ENCODE results near the gene ARID1B. TPM values are rescaled to one million over a fixed set of nuclear protein-coding genes. Genes with fewer than 3 reads are reported as not detected.

ARID1B gene
- total and polyA plus RNA-seq, 4 donors: 49.8 to 90.9 (median 59.0) TPM

DNA sequence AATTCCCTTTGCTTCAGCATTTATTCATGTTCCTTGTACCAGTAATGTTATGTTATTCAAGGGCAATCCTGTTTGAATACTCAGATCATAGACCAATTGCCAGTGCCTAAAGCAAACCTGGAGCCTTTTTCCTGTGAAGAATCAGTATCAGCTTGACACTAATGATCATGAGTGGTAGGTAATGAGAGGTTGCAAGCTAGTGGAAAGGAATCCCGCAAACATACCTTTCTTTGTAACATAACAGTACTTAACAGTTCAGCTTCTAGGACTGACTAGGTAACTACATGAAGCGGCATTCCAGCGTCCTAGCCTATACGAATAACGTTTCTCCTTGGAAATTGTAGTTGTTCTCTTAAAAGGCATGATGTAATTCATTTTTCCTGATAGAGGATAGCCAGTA is 292.4 kb downstream of the ARID1B start:
- no peak overlapping the region for H3K27ac ChIP-seq (ENCODE audit: low read depth, low read length)
- WGBS (ENCODE audit: insufficient coverage): no CpG with 5 or more reads among the region's 5 CpGs
- peaks cover 5% of the 10 kb centered on the region for H3K4me1 ChIP-seq (ENCODE audit: control insufficient read depth, insufficient read depth, low read length)
- no peaks in the 10 kb centered on the region for H3K36me3 ChIP-seq (ENCODE audit: control insufficient read depth, insufficient read depth, low read length)
- no peaks in the 10 kb centered on the region for H3K9me3 ChIP-seq (ENCODE audit: control insufficient read depth, insufficient read depth, low read length)
- DNase-seq (ENCODE audit: low read depth in 4 of 6, low spot score in 6 of 6): no peak
- no peaks in the 10 kb centered on the region for H3K27me3 ChIP-seq (ENCODE audit: control insufficient read depth, insufficient read depth, low read length)
- H3K4me3 ChIP-seq (ENCODE audit: low read depth, low read length): no peak overlapping the region

DNA sequence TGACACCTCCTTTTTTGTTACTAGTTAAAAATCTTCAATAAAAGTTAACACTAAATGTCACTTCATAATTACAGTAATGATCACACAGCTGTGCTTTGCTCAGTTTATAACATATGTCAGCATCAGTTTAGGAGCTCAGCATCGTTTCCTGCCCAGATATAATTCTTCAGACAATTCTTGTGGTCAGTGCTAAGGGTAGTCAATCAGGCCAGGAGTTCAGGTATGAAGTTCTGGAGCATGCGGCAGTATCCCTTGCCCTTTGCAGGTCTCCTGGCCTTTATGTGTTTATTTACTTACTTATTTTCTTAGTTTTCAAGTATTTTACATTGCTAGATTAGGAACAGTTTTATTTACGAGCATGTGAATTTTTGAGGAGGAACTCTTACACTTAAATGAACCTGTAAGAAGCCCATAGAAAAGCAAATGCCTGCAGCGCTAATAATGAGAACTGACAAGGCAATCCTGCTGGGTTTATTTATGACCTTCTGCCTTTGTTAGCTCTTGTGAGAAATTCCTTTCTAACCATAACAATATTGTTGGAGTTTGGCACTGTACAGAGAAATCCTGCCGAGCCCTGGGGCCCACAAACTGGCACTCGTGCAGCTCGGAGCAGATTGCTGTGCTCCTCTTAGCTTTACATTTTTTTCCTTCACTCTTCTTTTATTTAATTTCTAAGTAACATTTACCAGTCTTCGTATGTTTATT is 293.4 kb downstream of the ARID1B start:
- H3K4me1 ChIP-seq (ENCODE audit: control insufficient read depth, insufficient read depth, low read length): peaks cover 5% of the 10 kb centered on the region
- no peak overlapping the region for H3K4me3 ChIP-seq (ENCODE audit: low read depth, low read length)
- peak in 2 of 6 donors; percentile 81 to 85 for DNase-seq (ENCODE audit: low read depth in 4 of 6, low spot score in 6 of 6)
- no peak overlapping the region for H3K27ac ChIP-seq (ENCODE audit: low read depth, low read length)
- no peaks in the 10 kb centered on the region for H3K36me3 ChIP-seq (ENCODE audit: control insufficient read depth, insufficient read depth, low read length)
- no peaks in the 10 kb centered on the region for H3K9me3 ChIP-seq (ENCODE audit: control insufficient read depth, insufficient read depth, low read length)
- no CpG with 5 or more reads among the region's 8 CpGs for WGBS (ENCODE audit: insufficient coverage)
- no peaks in the 10 kb centered on the region for H3K27me3 ChIP-seq (ENCODE audit: control insufficient read depth, insufficient read depth, low read length)

DNA sequence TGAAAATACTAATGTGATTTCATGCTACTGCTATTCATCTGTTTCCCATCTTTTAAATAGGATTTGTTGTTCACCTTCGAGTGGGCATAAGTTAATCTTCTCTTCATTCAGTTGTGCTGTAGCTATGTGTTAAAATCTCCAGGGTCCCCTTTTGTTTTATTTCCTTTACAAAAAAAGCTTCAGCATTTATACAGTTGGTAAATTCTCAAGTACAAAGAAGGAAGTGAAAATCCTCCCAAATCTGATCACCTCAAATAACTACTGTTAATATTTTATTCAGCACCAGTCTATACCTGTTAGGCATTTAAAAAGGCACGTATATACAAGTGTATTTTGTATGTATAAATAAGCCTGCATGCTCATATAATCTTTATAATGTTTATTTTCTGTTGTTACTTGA is 294.9 kb downstream of the ARID1B start:
- H3K4me1 ChIP-seq (ENCODE audit: control insufficient read depth, insufficient read depth, low read length): peaks cover 5% of the 10 kb centered on the region
- H3K9me3 ChIP-seq (ENCODE audit: control insufficient read depth, insufficient read depth, low read length): no peaks in the 10 kb centered on the region
- no peak overlapping the region for H3K4me3 ChIP-seq (ENCODE audit: low read depth, low read length)
- H3K27me3 ChIP-seq (ENCODE audit: control insufficient read depth, insufficient read depth, low read length): no peaks in the 10 kb centered on the region
- no CpG with 5 or more reads among the region's 2 CpGs for WGBS (ENCODE audit: insufficient coverage)
- no peak overlapping the region for H3K27ac ChIP-seq (ENCODE audit: low read depth, low read length)
- H3K36me3 ChIP-seq (ENCODE audit: control insufficient read depth, insufficient read depth, low read length): no peaks in the 10 kb centered on the region
- DNase-seq (ENCODE audit: low read depth in 4 of 6, low spot score in 6 of 6): no peak

DNA sequence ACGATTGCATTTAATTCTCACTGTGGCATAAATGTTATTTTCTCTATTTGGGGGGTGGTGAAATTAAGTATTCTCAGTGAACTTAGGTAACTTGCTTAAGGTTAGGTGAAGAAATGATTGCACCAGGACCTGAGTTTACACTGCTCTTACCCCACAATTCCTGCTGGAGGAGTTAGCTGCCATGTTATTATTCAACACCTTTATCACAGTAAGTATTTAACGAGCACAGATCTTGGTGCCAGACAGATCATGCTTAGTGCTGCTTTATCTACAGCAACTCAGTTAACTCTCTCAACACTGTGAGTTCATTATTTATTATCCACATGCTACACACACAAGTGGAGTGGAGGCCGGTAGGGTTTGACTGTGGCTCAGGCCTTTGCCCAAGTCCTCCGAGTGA is 296.4 kb downstream of the ARID1B start:
- no peaks in the 10 kb centered on the region for H3K36me3 ChIP-seq (ENCODE audit: control insufficient read depth, insufficient read depth, low read length)
- no peak overlapping the region for H3K27ac ChIP-seq (ENCODE audit: low read depth, low read length)
- no peak for DNase-seq (ENCODE audit: low read depth in 4 of 6, low spot score in 6 of 6)
- 30% methylated on average over 3 of the region's 4 CpGs for WGBS (ENCODE audit: insufficient coverage)
- no peak overlapping the region for H3K4me3 ChIP-seq (ENCODE audit: low read depth, low read length)
- peaks cover 5% of the 10 kb centered on the region for H3K4me1 ChIP-seq (ENCODE audit: control insufficient read depth, insufficient read depth, low read length)
- H3K27me3 ChIP-seq (ENCODE audit: control insufficient read depth, insufficient read depth, low read length): no peaks in the 10 kb centered on the region
- no peaks in the 10 kb centered on the region for H3K9me3 ChIP-seq (ENCODE audit: control insufficient read depth, insufficient read depth, low read length)

DNA sequence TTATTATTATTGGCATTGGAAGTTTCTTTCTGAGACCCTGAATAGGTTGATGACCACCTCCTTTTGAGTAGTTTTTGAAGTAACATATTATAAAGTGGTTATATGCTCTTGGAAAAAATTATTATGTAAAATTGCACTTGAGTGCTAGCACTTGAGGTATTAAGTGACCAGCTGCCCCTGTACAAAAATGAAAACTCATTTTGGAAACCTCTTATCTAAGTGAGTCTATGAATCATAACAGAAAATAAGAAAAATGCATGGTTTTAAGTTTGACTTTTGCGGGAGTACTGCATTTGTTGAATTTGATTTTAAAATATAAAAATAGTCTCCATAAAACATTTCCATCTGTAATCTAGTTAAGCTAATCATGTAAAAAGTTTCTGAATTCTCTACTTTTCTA is 297.8 kb downstream of the ARID1B start:
- H3K4me1 ChIP-seq (ENCODE audit: control insufficient read depth, insufficient read depth, low read length): peaks cover 5% of the 10 kb centered on the region
- DNase-seq (ENCODE audit: low read depth in 4 of 6, low spot score in 6 of 6): no peak
- WGBS (ENCODE audit: insufficient coverage): no CpG with 5 or more reads among the region's 1 CpG
- H3K27me3 ChIP-seq (ENCODE audit: control insufficient read depth, insufficient read depth, low read length): no peaks in the 10 kb centered on the region
- no peak overlapping the region for H3K4me3 ChIP-seq (ENCODE audit: low read depth, low read length)
- no peak overlapping the region for H3K27ac ChIP-seq (ENCODE audit: low read depth, low read length)
- H3K9me3 ChIP-seq (ENCODE audit: control insufficient read depth, insufficient read depth, low read length): no peaks in the 10 kb centered on the region
- H3K36me3 ChIP-seq (ENCODE audit: control insufficient read depth, insufficient read depth, low read length): no peaks in the 10 kb centered on the region

DNA sequence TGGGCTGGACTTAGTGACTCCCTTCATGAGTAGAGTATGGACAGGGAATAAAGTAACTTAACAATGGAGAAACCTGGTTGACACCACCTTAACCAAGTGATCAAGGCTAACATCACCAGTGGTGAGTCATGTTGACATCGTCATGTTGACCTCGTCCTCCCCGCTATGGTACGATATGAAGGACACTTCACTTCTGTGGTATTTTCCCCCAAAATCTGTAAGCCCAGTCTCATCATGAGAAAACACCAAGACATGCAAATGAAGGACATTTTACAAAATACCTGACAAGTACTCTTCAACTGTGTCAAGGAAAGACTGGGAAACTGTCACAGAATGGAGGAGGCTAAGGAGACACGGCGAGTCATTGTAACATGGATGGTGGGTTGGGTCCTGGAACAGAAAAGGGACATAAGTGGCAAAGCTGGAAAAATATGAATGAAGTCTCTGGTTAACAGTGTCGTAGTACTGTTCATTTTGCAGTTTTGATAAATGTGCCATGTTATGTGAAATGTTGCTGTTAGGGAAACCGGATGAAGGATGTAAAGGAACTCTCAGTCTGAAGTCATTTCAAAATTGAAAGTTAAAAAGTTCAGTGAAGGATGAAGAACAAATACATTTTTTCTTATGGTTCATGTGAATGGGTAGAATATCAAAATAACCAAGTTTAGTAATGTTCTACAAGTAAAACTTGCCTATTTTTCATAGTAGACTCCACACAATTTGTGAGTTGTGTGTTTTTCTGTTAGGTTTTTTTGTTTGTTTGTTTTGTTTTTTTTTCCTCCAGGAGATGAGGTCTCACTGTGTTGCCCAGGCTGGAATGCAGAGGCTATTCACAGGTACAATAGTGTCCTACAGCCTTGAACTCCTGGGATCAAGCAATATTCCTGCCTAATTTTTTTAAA is 298.6 kb downstream of the ARID1B start:
- no peak for DNase-seq (ENCODE audit: low read depth in 4 of 6, low spot score in 6 of 6)
- H3K9me3 ChIP-seq (ENCODE audit: control insufficient read depth, insufficient read depth, low read length): no peaks in the 10 kb centered on the region
- no peaks in the 10 kb centered on the region for H3K36me3 ChIP-seq (ENCODE audit: control insufficient read depth, insufficient read depth, low read length)
- no peaks in the 10 kb centered on the region for H3K27me3 ChIP-seq (ENCODE audit: control insufficient read depth, insufficient read depth, low read length)
- no peak overlapping the region for H3K4me3 ChIP-seq (ENCODE audit: low read depth, low read length)
- WGBS (ENCODE audit: insufficient coverage): 100% methylated on average over 6 of the region's 8 CpGs
- H3K4me1 ChIP-seq (ENCODE audit: control insufficient read depth, insufficient read depth, low read length): peaks cover 4% of the 10 kb centered on the region
- H3K27ac ChIP-seq (ENCODE audit: low read depth, low read length): no peak overlapping the region

DNA sequence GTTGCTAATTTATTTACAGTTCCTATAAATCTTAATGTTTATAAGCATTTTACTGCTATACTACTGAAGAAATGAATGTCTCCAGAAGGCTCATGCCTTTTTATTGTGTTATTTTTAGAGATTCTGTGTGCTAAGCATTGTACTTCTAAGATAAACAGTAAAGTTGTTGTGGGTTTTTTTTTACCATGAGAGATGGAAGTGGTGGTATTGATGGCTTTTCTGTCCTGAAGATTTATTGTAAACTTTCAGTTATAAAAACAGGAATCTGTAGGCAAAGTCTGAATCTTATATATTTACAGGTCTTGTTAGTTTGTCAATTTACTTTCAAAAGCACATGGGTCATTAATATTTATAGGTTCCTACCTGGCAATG is 299.3 kb downstream of the ARID1B start:
- no peaks in the 10 kb centered on the region for H3K36me3 ChIP-seq (ENCODE audit: control insufficient read depth, insufficient read depth, low read length)
- no peak overlapping the region for H3K27ac ChIP-seq (ENCODE audit: low read depth, low read length)
- no peaks in the 10 kb centered on the region for H3K9me3 ChIP-seq (ENCODE audit: control insufficient read depth, insufficient read depth, low read length)
- H3K27me3 ChIP-seq (ENCODE audit: control insufficient read depth, insufficient read depth, low read length): no peaks in the 10 kb centered on the region
- no peak for DNase-seq (ENCODE audit: low read depth in 4 of 6, low spot score in 6 of 6)
- H3K4me1 ChIP-seq (ENCODE audit: control insufficient read depth, insufficient read depth, low read length): no peaks in the 10 kb centered on the region
- no peak overlapping the region for H3K4me3 ChIP-seq (ENCODE audit: low read depth, low read length)

DNA sequence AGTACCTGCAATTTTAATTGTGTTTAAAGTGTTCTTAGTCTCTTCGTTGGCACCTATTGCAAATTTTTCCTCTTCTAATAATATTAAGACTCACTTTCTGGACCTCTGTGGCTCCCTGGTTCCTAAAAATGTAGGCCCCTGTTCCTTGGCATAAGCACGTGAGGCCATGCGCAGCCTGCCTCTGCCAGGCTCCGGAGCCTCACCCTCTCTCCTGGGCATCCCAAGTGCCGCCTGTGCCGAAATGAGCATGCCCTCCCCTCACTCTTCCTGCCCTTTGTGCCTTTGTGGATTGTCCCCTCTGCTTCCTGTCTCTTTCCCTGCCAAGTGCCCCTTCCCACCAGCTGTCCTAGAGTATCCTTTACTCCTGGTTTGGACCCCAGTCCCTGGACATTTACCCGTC is 300.1 kb downstream of the ARID1B start:
- Histone ChIP-seq H3K27me3 (ENCODE audit: control insufficient read depth, insufficient read depth, low read length) (no peaks in the 10 kb centered on the region), H3K9me3 (ENCODE audit: control insufficient read depth, insufficient read depth, low read length) (no peaks in the 10 kb centered on the region), H3K36me3 (ENCODE audit: control insufficient read depth, insufficient read depth, low read length) (no peaks in the 10 kb centered on the region), H3K27ac (ENCODE audit: low read depth, low read length) (no peak overlapping the region), H3K4me3 (ENCODE audit: low read depth, low read length) (no peak overlapping the region), H3K4me1 (ENCODE audit: control insufficient read depth, insufficient read depth, low read length) (no peaks in the 10 kb centered on the region)
- 81% methylated on average over 5 of the region's 7 CpGs for WGBS (ENCODE audit: insufficient coverage)
- no peak for DNase-seq (ENCODE audit: low read depth in 4 of 6, low spot score in 6 of 6)

DNA sequence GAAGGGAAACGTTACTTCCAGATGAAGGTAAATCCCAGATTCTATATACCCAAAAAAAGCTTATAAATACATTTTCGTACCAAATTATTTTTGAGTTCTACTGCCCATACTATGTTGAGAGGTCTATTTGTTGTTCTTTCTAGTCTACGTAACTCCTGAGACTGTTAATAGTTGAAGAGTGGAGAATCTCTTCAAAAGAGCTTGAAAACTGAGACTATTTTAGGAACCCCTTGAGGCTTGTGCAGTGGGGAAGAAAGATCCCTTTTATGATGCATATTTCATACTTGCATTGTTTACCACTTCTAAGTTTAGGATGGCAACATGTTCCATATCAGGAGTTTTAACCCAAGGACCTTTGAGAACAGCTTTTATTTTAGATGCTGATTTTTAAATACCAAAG is 301.1 kb downstream of the ARID1B start:
- H3K27me3 ChIP-seq (ENCODE audit: control insufficient read depth, insufficient read depth, low read length): no peaks in the 10 kb centered on the region

DNA sequence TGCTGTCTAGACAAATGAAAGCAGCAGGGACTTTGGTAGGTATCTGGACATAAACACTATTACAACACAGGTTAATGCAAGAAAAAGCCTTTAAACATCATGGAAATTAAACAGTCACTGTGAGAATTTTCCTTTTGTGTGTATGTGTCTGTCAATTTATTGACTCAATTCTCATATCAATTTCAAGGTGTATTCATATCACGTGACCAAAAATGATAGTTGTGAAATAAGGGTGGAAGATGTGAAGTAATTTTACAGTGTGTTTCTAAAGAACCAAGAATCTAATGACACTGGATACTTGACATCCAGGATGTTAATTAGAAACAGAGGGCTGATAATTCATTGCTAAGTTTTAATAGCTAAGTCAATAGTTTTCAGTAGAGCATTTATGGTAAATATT is 302.1 kb downstream of the ARID1B start:
- no CpG with 5 or more reads among the region's 1 CpG for WGBS (ENCODE audit: insufficient coverage)
- no peak for DNase-seq (ENCODE audit: low read depth in 4 of 6, low spot score in 6 of 6)

More for the DNA sequence above, 301.1 kb downstream of the ARID1B start:
- no CpG with 5 or more reads among the region's 3 CpGs for WGBS (ENCODE audit: insufficient coverage)
- Histone ChIP-seq H3K4me3 (ENCODE audit: low read depth, low read length) (no peak overlapping the region), H3K36me3 (ENCODE audit: control insufficient read depth, insufficient read depth, low read length) (no peaks in the 10 kb centered on the region), H3K9me3 (ENCODE audit: control insufficient read depth, insufficient read depth, low read length) (no peaks in the 10 kb centered on the region), H3K27ac (ENCODE audit: low read depth, low read length) (no peak overlapping the region), H3K4me1 (ENCODE audit: control insufficient read depth, insufficient read depth, low read length) (no peaks in the 10 kb centered on the region)
- DNase-seq (ENCODE audit: low read depth in 4 of 6, low spot score in 6 of 6): no peak

More for the DNA sequence above, 302.1 kb downstream of the ARID1B start:
- Histone ChIP-seq H3K4me1 (ENCODE audit: control insufficient read depth, insufficient read depth, low read length) (no peaks in the 10 kb centered on the region), H3K4me3 (ENCODE audit: low read depth, low read length) (no peak overlapping the region), H3K36me3 (ENCODE audit: control insufficient read depth, insufficient read depth, low read length) (no peaks in the 10 kb centered on the region), H3K27me3 (ENCODE audit: control insufficient read depth, insufficient read depth, low read length) (no peaks in the 10 kb centered on the region), H3K27ac (ENCODE audit: low read depth, low read length) (no peak overlapping the region), H3K9me3 (ENCODE audit: control insufficient read depth, insufficient read depth, low read length) (no peaks in the 10 kb centered on the region)
